ENCODE data around the gene SPNS2.

GRCh38 chr17:4539576-4540223 lies 41.0 kb downstream of the SPNS2 start:
- no peak for TF ChIP-seq EZH2phosphoT487 (IDR thresholded peaks at IDR 0.05; ENCODE audit: insufficient read depth, low read depth)
- TF ChIP-seq EZH2 (IDR thresholded peaks at IDR 0.05; ENCODE audit: insufficient read depth, poor library complexity, severe bottlenecking) = no peak

All from GM23248 (cell line).